K562 (cell line): Measurements from ENCODE around the gene RTL10. TPM values are rescaled to one million over a fixed set of nuclear protein-coding genes. Genes with fewer than 3 reads are reported as not detected.
A peak's percentile ranks its signal among the peaks of the same experiment; 100 is the strongest.

Experiments used
- ESRRB ChIP-seq: fragments of 250-450 bp; sonication (Bioruptor Pico); IDR thresholded peaks from 2 replicates; pipeline ENCODE4 v1.5.0; 2020; ENCODE audit warnings: mild to moderate bottlenecking, moderate library complexity, borderline replicate concordance
- HDAC2 ChIP-seq: fragments of 450-650 bp; IDR thresholded peaks from 2 replicates; pipeline ENCODE4 v1.6.1; 2016; ENCODE audit warnings: mild to moderate bottlenecking
- JUN ChIP-seq, 2 experiments: sonication (generic) in 1 of 2; formaldehyde crosslinking in 1 of 2; IDR thresholded peaks; 2 replicates each; pipeline versions ENCODE4 v1.6.1 to v1.8.0; 2012 to 2022; ENCODE audit warnings: borderline replicate concordance in 2 of 2, mild to moderate bottlenecking in 2 of 2, improper control_type of control experiment in 1 of 2, low read depth in 1 of 2, low read length in 1 of 2, missing genetic modification reagents in 1 of 2
- POLR3A ChIP-seq: IDR thresholded peaks from 2 replicates; pipeline ENCODE4 v1.6.1; 2011; ENCODE audit warnings: borderline replicate concordance, mild to moderate bottlenecking, moderate library complexity; ENCODE audit not compliant: insufficient read length, insufficient read depth; ENCODE audit errors: extremely low read depth
- ZNF311 ChIP-seq: fragments of 250-450 bp; sonication (Bioruptor Pico); IDR thresholded peaks from 2 replicates; pipeline ENCODE4 v1.4.0; 2020; ENCODE audit warnings: mild to moderate bottlenecking, moderate library complexity
- ZNF699 ChIP-seq: fragments of 250-450 bp; sonication (Bioruptor Pico); IDR thresholded peaks from 2 replicates; pipeline ENCODE4 v1.8.0; 2021; ENCODE audit warnings: mild to moderate bottlenecking, moderate library complexity; ENCODE audit not compliant: insufficient replicate concordance
- polyA plus RNA-seq, 8 experiments: library from polyadenylated mRNA; depleted of rRNA in 4 of 8; stranded (reverse) in 5 of 8; unstranded in 3 of 8; fragments of >200 nt; fragmentation: Nextera tagmentation in 2 of 8; fragmentation: Illumina TruSeq in 1 of 8; extraction: Ambion mirVana in 2 of 8; extraction: Trizol in 1 of 8; gene quantifications; 2 replicates each; pipeline versions ENCODE4 v1.2.1 to v1.2.3, GENCODE V29; 2011 to 2014; ENCODE audit warnings: inconsistent platforms in 1 of 8, missing spikeins in 1 of 8
- total RNA-seq, 7 experiments: library from RNA; depleted of rRNA in 6 of 7; stranded (reverse); fragments of >200 nt in 6 of 7; fragmentation: Illumina TruSeq in 2 of 7; extraction: Trizol in 2 of 7; gene quantifications; 2 replicates each; pipeline versions ENCODE4 v1.2.1 to v1.2.3, GENCODE V29; 2011 to 2021; ENCODE audit warnings: low replicate concordance in 1 of 7
- TF ChIP-seq, protein P1 (sequence below): fragments of 450-650 bp; IDR thresholded peaks from 2 replicates; pipeline ENCODE4 v1.7.1; 2018; ENCODE audit warnings: mild to moderate bottlenecking, low read depth; ENCODE audit not compliant: partially characterized antibody
- TF ChIP-seq, protein P2 (sequence below): fragments of 200-800 bp; sonication (Bioruptor generic); IDR thresholded peaks from 2 replicates; pipeline ENCODE4 v1.6.1; 2017; ENCODE audit warnings: missing genetic modification characterization, missing compliant biosample characterization
- TF ChIP-seq, protein P3 (sequence below), 2 experiments: fragments of 450-650 bp in 1 of 2; IDR thresholded peaks; 2 replicates each; pipeline ENCODE4 v1.6.1; 2011 to 2017; ENCODE audit warnings: low read depth in 2 of 2, antibody characterized with exemption in 1 of 2, borderline replicate concordance in 1 of 2, low read length in 1 of 2, mild to moderate bottlenecking in 1 of 2, mixed read lengths in 1 of 2; ENCODE audit not compliant: control insufficient read depth in 1 of 2
- TF ChIP-seq, protein P4 (sequence below), 2 experiments: fragments of 450-650 bp; conservative IDR thresholded peaks; 2 replicates each; pipeline ENCODE4 v1.6.1; 2017; ENCODE audit warnings: mild to moderate bottlenecking in 2 of 2, moderate library complexity in 2 of 2
- TF ChIP-seq, protein P5 (sequence below), 2 experiments: fragments of 450-650 bp in 1 of 2; sonication (generic) in 1 of 2; formaldehyde crosslinking in 1 of 2; IDR thresholded peaks in 1 of 2; conservative IDR thresholded peaks in 1 of 2; 2 replicates each; pipeline versions ENCODE4 v1.6.1 to v1.8.1; 2016 to 2023; ENCODE audit warnings: mild to moderate bottlenecking in 2 of 2, moderate library complexity in 2 of 2, inconsistent platforms in 1 of 2, missing genetic modification reagents in 1 of 2

The RTL10 gene
- total and polyA plus RNA-seq, 9 of the 15 experiments (the other 6 are each of a cell fraction or from before 2014, with no cell fraction given): 19.8 to 75.5 (median 32.5) TPM

DNA sequence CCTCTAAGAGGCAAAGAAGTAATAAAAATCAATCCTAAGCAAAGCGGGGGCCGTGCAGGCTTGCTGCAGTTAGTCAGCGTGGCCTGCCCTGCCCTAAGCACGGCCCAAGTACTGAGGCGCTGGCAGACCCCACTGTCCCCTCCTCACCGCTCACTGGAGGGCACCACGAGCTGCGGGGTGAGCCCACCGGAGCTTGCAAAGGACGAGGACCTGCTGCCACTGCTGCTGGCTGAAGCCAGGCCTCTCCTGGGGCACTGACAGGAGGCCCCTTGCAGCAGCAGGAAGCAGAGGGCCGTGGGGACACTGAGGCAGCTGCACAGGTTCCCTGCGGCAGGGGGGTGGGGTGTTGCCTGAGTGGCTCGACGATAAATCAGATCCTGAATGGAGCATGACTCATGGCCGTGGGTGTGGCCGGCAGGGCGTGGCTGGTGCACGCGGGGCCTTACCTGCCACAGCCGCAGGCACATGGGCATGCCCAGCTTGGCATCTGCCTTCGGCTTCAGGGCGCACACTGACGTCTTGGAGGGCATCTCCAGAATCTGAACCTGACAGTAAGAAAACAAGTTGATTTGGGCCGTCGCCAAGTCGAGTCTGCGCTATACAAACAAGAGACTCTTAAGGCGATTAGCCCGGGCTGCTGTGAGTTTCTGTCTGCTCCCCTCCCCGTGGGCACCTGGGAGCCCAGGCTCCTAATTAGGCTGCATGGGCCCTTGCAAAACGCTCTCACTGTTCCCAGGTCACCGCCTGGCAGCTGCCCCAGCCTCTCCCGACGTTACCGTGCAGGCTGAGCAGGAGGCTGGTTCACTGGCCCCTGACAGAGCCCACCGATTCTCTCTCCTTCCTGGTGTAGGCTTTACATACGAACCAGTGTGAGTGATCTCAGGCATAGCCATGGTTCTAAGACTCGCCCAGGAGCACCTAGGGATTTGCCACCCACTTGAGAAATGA is 48.2 kb downstream of the RTL10 start (continued):
- TF ChIP-seq POLR3A: no peak
- TF ChIP-seq, protein P1, sequence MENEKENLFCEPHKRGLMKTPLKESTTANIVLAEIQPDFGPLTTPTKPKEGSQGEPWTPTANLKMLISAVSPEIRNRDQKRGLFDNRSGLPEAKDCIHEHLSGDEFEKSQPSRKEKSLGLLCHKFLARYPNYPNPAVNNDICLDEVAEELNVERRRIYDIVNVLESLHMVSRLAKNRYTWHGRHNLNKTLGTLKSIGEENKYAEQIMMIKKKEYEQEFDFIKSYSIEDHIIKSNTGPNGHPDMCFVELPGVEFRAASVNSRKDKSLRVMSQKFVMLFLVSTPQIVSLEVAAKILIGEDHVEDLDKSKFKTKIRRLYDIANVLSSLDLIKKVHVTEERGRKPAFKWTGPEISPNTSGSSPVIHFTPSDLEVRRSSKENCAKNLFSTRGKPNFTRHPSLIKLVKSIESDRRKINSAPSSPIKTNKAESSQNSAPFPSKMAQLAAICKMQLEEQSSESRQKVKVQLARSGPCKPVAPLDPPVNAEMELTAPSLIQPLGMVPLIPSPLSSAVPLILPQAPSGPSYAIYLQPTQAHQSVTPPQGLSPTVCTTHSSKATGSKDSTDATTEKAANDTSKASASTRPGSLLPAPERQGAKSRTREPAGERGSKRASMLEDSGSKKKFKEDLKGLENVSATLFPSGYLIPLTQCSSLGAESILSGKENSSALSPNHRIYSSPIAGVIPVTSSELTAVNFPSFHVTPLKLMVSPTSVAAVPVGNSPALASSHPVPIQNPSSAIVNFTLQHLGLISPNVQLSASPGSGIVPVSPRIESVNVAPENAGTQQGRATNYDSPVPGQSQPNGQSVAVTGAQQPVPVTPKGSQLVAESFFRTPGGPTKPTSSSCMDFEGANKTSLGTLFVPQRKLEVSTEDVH: no peak
- TF ChIP-seq, protein P2, sequence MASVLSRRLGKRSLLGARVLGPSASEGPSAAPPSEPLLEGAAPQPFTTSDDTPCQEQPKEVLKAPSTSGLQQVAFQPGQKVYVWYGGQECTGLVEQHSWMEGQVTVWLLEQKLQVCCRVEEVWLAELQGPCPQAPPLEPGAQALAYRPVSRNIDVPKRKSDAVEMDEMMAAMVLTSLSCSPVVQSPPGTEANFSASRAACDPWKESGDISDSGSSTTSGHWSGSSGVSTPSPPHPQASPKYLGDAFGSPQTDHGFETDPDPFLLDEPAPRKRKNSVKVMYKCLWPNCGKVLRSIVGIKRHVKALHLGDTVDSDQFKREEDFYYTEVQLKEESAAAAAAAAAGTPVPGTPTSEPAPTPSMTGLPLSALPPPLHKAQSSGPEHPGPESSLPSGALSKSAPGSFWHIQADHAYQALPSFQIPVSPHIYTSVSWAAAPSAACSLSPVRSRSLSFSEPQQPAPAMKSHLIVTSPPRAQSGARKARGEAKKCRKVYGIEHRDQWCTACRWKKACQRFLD (CRISPR knock-in tag): no peak; the same call in 1 of the 2 replicates
- peak; percentile 99 for TF ChIP-seq JUN (IDR thresholded peaks at IDR 0.05; ENCODE audit: borderline replicate concordance, low read depth, low read length)
- TF ChIP-seq JUN (CRISPR knock-in tag; IDR thresholded peaks at IDR 0.05; ENCODE audit: borderline replicate concordance): no peak
- TF ChIP-seq ESRRB (CRISPR knock-in tag): no peak
- peak; percentile 98 for TF ChIP-seq HDAC2
- TF ChIP-seq ZNF699 (CRISPR knock-in tag): no peak
- TF ChIP-seq, protein P3, sequence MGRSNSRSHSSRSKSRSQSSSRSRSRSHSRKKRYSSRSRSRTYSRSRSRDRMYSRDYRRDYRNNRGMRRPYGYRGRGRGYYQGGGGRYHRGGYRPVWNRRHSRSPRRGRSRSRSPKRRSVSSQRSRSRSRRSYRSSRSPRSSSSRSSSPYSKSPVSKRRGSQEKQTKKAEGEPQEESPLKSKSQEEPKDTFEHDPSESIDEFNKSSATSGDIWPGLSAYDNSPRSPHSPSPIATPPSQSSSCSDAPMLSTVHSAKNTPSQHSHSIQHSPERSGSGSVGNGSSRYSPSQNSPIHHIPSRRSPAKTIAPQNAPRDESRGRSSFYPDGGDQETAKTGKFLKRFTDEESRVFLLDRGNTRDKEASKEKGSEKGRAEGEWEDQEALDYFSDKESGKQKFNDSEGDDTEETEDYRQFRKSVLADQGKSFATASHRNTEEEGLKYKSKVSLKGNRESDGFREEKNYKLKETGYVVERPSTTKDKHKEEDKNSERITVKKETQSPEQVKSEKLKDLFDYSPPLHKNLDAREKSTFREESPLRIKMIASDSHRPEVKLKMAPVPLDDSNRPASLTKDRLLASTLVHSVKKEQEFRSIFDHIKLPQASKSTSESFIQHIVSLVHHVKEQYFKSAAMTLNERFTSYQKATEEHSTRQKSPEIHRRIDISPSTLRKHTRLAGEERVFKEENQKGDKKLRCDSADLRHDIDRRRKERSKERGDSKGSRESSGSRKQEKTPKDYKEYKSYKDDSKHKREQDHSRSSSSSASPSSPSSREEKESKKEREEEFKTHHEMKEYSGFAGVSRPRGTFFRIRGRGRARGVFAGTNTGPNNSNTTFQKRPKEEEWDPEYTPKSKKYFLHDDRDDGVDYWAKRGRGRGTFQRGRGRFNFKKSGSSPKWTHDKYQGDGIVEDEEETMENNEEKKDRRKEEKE (IDR thresholded peaks at IDR 0.05; ENCODE audit: borderline replicate concordance in 1 of 2, control insufficient read depth in 1 of 2, low read depth in 2 of 2, low read length in 1 of 2): no peak
- TF ChIP-seq, protein P4, sequence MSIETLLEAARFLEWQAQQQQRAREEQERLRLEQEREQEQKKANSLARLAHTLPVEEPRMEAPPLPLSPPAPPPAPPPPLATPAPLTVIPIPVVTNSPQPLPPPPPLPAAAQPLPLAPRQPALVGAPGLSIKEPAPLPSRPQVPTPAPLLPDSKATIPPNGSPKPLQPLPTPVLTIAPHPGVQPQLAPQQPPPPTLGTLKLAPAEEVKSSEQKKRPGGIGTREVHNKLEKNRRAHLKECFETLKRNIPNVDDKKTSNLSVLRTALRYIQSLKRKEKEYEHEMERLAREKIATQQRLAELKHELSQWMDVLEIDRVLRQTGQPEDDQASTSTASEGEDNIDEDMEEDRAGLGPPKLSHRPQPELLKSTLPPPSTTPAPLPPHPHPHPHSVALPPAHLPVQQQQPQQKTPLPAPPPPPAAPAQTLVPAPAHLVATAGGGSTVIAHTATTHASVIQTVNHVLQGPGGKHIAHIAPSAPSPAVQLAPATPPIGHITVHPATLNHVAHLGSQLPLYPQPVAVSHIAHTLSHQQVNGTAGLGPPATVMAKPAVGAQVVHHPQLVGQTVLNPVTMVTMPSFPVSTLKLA (conservative IDR thresholded peaks at IDR 0.05): no peak
- TF ChIP-seq, protein P5, sequence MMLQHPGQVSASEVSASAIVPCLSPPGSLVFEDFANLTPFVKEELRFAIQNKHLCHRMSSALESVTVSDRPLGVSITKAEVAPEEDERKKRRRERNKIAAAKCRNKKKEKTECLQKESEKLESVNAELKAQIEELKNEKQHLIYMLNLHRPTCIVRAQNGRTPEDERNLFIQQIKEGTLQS (IDR thresholded peaks at IDR 0.05): peak; percentile 99
- TF ChIP-seq, protein P5 (CRISPR knock-in tag; conservative IDR thresholded peaks at IDR 0.05): peak; percentile 99
- no peak for TF ChIP-seq ZNF311 (CRISPR knock-in tag)
